HG03558 (cell line): Measurements from ENCODE around the gene WDR19.
"Not testable (repeated sequence)": the region's sequence is repeated elsewhere in the genome, so short reads cannot be mapped to it uniquely, and the experiment has no call there.

Experiments
- ATAC-seq: cut with Tn5 transposase; IDR thresholded peaks from one replicate; pipeline ENCODE4 v1.9.1; 2021; ENCODE audit warnings: moderate number of reproducible peaks; ENCODE audit not compliant: unreplicated experiment; ENCODE audit errors: extremely low read depth

Gene WDR19

DNA sequence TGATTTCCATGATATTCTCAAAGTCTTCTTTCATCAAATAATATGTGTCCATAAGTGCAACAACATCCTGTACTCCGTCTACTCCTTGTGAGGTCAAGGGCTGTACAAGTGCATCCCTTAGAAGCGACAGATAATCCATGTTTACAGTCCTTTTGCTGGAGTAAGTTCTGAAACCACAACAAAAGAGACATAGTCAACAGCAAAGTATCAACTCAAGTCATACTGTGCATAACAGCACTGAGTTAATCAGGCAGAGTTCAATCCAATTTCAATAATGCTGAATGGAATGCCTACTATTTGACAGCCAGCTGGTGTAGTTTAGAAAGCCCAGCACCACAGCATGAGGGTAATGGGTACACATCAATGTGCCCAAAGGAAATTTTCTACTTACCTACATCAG, 109.4 kb downstream of the WDR19 start:
- ATAC-seq: no peak

- not testable (repeated sequence) for ATAC-seq
Observed at GRCh38 chr4:39292433-39292832, 110.1 kb downstream of the WDR19 start.

DNA sequence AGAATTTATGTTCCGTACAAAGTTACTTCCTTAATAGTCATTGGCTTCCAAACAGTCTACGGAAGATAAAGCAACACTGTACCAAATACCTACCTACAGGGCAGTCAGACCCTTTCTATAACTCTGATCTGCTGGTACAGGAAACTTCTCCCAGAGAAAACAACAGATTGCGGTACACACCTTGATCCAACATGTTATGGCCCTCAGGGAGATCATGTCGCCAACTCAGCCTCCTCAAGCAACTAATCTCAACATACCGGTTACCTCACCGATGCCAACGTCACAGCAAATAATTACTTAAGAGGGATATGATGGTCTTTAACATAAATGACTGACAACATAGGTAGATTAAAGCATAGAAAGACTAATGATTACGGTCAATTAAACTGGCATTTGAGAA, 113.5 kb downstream of the WDR19 start:
- no peak for ATAC-seq

- no peak for ATAC-seq
Observed at GRCh38 chr4:39302901-39303300, 120.6 kb downstream of the WDR19 start.

- no peak for ATAC-seq
Observed at GRCh38 chr4:39303871-39304270, 121.5 kb downstream of the WDR19 start.

- ATAC-seq: no peak
Observed at GRCh38 chr4:39304651-39305050, 122.3 kb downstream of the WDR19 start.

DNA sequence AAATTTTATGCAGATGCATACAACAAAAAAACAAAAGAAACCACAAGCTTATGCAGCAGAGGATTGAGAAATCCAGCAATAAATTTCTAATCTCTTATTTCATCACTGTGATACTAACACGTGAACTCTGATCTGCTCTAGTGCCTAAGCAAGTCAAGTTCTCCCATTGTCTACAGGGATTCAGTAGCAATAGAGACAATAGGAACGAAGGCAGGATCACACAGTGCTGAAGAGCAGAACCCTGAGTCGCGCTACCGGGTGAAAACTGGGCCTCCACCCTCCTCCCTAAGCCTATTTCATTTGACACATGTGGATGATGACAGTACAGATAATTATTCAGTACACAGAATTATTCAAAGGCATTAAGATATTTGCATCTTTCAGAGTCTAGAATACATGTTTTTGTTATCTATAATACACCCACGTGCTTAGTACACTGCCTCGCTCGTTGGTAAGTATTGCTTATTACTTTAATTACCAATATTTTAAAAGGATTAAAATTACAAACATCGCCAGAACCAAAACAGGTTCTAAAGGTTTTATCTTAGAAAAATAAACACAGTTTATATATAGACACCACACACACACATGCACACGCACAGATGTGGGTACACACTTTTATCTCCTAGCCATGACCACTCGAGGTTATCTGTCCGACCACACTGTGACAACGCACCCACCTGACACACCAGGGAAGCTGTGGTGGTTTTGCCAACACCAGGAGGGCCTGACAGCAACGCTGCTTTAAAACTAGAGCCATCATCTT, 123.8 kb downstream of the WDR19 start:
- ATAC-seq: no peak

- no peak for ATAC-seq
Observed at GRCh38 chr4:39308611-39309010, 126.3 kb downstream of the WDR19 start.

DNA sequence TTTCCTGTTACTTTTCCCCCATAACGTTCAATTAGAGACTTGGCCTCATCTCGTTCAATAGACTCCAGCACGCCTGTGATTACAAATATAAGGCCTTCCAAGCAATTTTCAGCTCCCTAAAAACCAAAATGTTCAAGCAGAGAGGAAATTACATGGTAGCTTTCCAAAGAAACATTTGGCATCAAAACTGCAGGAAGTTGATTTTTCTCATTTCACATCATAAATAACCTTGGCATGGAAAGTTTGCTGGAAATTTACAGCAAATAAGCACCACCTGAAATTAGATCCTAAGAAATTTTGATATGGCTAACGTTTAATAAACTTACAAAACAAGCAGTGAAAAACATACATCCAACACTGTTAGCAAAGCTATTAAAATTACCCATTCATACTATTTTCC, 130.5 kb downstream of the WDR19 start:
- ATAC-seq: no peak

DNA sequence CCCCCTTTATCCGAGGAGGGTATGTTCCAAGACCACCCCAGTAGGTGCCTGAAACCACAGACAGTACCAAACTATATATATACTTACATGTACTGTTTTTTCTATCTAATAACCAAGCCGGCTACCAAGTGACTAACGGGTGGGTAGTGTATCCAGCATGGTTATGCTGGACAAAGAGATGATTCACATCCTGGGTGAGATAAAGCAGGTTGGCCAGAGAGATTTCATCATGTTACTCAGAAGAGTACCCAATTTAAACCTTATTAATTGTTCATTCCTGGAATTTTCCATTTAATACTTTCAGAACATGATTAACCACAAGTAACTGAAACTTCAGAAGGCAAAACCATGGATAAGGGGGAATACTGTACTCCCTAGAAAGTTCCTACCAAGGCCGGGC, 137.3 kb downstream of the WDR19 start:
- ATAC-seq: no peak

- ATAC-seq: no peak
Observed at GRCh38 chr4:39320381-39321115, 138.2 kb downstream of the WDR19 start.

DNA sequence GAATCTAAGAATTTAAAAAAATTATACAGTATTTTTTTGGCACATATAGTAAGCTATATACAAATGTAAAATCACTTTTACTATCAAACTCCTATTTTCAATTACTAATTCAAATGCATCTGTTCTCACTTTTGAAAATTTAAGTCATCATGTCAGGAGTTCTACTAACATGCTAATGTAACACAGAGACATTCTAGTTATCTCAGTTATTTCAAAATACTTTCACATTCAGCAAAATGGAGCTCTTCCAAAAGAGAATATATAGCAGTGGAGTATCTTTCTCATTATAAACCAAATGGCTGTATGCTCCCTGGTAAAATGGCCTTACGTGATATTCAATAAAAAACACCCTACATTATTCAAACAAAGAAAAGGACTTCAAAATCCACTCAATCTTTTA, 141.5 kb downstream of the WDR19 start:
- ATAC-seq: no peak

DNA sequence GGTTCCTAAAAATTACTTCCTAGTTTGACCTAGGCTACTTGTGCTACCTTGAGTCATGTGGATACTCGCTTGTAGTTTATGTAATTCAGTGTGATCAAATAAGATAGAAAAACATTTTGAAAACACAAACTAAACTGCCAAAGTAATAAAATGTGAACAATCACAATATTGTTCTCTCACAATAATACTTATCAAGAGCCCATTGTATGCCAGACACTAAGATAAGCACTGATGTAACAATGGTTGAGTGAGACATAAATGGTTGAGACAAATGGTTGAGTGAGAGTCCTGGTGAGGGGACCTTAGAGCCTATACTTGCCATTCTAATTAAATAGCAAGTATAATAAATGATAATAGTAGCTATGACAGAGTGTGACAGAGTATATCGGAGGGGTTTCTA, 142.1 kb downstream of the WDR19 start:
- no peak for ATAC-seq

- ATAC-seq: no peak
Observed at GRCh38 chr4:39324897-39325613, 142.7 kb downstream of the WDR19 start.

DNA sequence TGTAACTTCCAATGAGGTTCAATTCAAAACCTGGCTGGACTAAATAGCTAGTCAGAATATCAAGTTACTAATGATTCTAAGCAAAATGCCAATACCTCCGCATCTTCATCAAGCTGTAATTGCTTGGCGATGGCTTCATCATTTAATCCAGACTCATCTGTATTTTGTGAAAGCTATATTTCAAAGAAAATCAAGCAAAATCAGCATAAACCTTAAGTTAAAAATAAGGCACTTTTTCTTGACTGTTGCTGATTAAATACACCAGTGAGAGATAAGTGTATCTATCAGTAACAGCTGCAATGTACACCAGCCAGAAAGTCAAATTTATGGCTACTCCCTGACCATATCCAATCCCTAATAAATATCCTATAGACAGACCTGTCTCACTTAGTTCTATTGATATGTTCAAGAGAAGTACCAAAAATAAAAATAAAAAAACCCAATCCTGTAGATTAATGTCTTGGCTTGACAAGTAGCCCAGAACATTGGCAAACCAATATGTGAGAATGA, 144.2 kb downstream of the WDR19 start:
- no peak for ATAC-seq

DNA sequence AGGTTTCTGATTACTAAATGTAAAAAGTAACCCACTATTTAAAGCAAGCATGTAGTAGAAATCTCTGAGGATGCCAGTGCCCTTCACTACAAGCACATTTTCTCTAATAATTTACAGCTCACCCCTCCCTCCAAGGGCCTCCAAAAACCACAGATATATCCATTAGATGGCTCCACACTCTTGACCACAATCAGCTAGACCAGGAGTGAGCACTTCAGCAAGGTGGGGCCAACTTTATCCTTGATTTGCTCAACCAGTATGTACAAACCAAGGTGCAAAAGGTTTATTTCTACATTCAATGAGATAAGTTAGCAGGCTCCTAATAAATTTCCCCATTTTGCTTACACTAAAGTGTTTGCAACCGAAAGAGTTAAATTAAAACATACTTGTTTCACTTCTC, 148.0 kb downstream of the WDR19 start:
- no peak for ATAC-seq

GRCh38 chr4:39331191-39331590, 148.9 kb downstream of the WDR19 start:
- ATAC-seq: no peak
